Panc1 (cell line): ENCODE data around the gene EYA2. TPM values are rescaled to one million over a fixed set of nuclear protein-coding genes. Genes with fewer than 3 reads are reported as not detected.

Source experiments
- ATAC-seq: fragments of 200-7000 bp; cut with Tn5 transposase; 2 replicates; pipeline ENCODE4 v1.9.1; 2020; ENCODE audit warnings: mild to moderate bottlenecking, moderate library complexity
- BruUV-seq: library from RNA; stranded (reverse); fragments of 400-500 nt; replicated peaks from 2 replicates; lab custom pipeline; 2021; lab: Mats Ljungman, UMichigan
- CTCF ChIA-PET: fragments of 300-600 bp; sonication (Branson Sonifier 250); formaldehyde crosslinking; loops from one replicate; lab custom pipeline; 2022; ENCODE audit warnings: antibody characterized with exemption; lab: Charles Lee
- POLR2A ChIA-PET: fragments of 300-600 bp; sonication (Branson Sonifier 250); formaldehyde crosslinking; loops from one replicate; lab custom pipeline; 2022; ENCODE audit warnings: antibody characterized with exemption; lab: Charles Lee
- DNase-seq: peaks from one replicate; pipeline ENCODE4 v3.0.0-alpha.2; 2010; ENCODE audit warnings: low read depth, low spot score
- H3K27ac ChIP-seq: 2 replicates; pipeline ENCODE4 v1.5.1; 2011; ENCODE audit warnings: mild to moderate bottlenecking, low read length, inconsistent platforms
- H3K27me3 ChIP-seq: fragments of 200-500 bp; sonication (Bioruptor generic); 2 replicates; pipeline ENCODE4 v1.6.0; 2014; ENCODE audit warnings: low read length, inconsistent platforms; ENCODE audit not compliant: control insufficient read depth, insufficient read depth
- H3K36me3 ChIP-seq: fragments of 200-500 bp; sonication (Bioruptor generic); 2 replicates; pipeline ENCODE4 v1.5.1; 2014; ENCODE audit warnings: inconsistent platforms, mild to moderate bottlenecking, low read length, moderate library complexity; ENCODE audit not compliant: control insufficient read depth, insufficient read depth
- H3K4me1 ChIP-seq: 2 replicates; pipeline ENCODE4 v1.5.1; 2011; ENCODE audit warnings: inconsistent platforms, mild to moderate bottlenecking, low read length, moderate library complexity; ENCODE audit not compliant: control insufficient read depth, insufficient read depth
- H3K4me3 ChIP-seq, 2 experiments: 2 replicates each; pipeline ENCODE4 v1.5.1; 2011 to 2012; ENCODE audit warnings: low read depth in 2 of 2, low read length in 2 of 2, mild to moderate bottlenecking in 2 of 2, inconsistent platforms in 1 of 2, moderate library complexity in 1 of 2
- H3K9me3 ChIP-seq: fragments of 200-500 bp; sonication (Bioruptor generic); 2 replicates; pipeline ENCODE4 v1.5.1; 2014; ENCODE audit warnings: low read depth, mild to moderate bottlenecking, inconsistent platforms, low read length, moderate library complexity; ENCODE audit not compliant: control insufficient read depth, insufficient read depth
- POLR2AphosphoS5 ChIP-seq: IDR thresholded peaks from 2 replicates; pipeline ENCODE4 v1.6.1; 2012; ENCODE audit warnings: mild to moderate bottlenecking, low read depth, low read length, moderate library complexity
- SIN3A ChIP-seq: IDR thresholded peaks from 2 replicates; pipeline ENCODE4 v1.6.1; 2012; ENCODE audit warnings: low read depth, mild to moderate bottlenecking, low read length, moderate library complexity, borderline replicate concordance; ENCODE audit not compliant: insufficient read depth
- TCF7L2 ChIP-seq: IDR thresholded peaks from 2 replicates; pipeline ENCODE4 v1.6.1; 2011; ENCODE audit warnings: mild to moderate bottlenecking, low read depth, low read length, inconsistent platforms
- in situ Hi-C: cut with HindIII; loops from 2 replicates; pipeline ENCODE4 v1.10.0; 2016; ENCODE audit warnings: low sequenced_read_pairs, low pct_unique_long_range_greater_than_20kb
- intact Hi-C: fragments of 100-400 bp; cut with micrococcal nuclease; formaldehyde crosslinking; loops from one replicate; pipeline ENCODE4 v1.10.0; 2022; ENCODE audit not compliant: unreplicated experiment
- total RNA-seq: library from RNA; stranded (reverse); gene quantifications from one replicate; pipeline ENCODE4 v1.2.1, GENCODE V29; 2021; ENCODE audit not compliant: unreplicated experiment
- TF ChIP-seq, protein P1 (sequence below): fragments of 450-650 bp; IDR thresholded peaks from 2 replicates; pipeline ENCODE4 v1.5.1; 2017; ENCODE audit warnings: mild to moderate bottlenecking
- TF ChIP-seq, protein P2 (sequence below), 2 experiments: IDR thresholded peaks; 2 replicates each; pipeline ENCODE4 v1.6.1; 2011 to 2012; ENCODE audit warnings: low read depth in 2 of 2, control low read depth in 1 of 2, low read length in 1 of 2, mild to moderate bottlenecking in 1 of 2, moderate library complexity in 1 of 2; ENCODE audit not compliant: insufficient read depth in 1 of 2

EYA2 gene
- total RNA-seq, 1 experiment from 2014 or later: 1.9 TPM

DNA sequence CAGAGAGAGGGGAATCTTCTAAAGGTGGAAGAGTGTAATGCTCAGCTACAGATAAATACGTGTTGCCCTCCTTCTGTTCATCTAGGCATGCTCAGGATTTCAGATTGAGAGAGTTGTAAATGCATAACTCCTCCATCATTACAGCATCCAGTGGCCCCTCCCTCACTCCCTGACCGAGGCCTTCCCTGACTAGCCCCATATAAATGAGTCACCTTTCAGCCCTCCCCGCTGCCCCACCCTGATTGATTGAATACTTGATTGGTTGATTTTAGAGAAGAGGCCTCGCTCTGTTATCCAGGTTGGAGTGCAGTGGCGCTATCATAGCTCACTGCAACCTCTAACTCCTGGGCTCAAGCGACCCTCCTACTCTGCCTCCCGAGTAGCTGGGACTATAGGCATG, 193.7 kb downstream of the EYA2 start:
- Histone ChIP-seq H3K9me3 (no peaks in the 10 kb centered on the region), H3K36me3 (no peaks in the 10 kb centered on the region), H3K4me3 (no peak overlapping the region), H3K27me3 (no peaks in the 10 kb centered on the region), H3K4me1 (no peaks in the 10 kb centered on the region), H3K27ac (no peak overlapping the region)
- TF ChIP-seq, protein P1, sequence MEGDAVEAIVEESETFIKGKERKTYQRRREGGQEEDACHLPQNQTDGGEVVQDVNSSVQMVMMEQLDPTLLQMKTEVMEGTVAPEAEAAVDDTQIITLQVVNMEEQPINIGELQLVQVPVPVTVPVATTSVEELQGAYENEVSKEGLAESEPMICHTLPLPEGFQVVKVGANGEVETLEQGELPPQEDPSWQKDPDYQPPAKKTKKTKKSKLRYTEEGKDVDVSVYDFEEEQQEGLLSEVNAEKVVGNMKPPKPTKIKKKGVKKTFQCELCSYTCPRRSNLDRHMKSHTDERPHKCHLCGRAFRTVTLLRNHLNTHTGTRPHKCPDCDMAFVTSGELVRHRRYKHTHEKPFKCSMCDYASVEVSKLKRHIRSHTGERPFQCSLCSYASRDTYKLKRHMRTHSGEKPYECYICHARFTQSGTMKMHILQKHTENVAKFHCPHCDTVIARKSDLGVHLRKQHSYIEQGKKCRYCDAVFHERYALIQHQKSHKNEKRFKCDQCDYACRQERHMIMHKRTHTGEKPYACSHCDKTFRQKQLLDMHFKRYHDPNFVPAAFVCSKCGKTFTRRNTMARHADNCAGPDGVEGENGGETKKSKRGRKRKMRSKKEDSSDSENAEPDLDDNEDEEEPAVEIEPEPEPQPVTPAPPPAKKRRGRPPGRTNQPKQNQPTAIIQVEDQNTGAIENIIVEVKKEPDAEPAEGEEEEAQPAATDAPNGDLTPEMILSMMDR: no peak
- TF ChIP-seq, protein P2, sequence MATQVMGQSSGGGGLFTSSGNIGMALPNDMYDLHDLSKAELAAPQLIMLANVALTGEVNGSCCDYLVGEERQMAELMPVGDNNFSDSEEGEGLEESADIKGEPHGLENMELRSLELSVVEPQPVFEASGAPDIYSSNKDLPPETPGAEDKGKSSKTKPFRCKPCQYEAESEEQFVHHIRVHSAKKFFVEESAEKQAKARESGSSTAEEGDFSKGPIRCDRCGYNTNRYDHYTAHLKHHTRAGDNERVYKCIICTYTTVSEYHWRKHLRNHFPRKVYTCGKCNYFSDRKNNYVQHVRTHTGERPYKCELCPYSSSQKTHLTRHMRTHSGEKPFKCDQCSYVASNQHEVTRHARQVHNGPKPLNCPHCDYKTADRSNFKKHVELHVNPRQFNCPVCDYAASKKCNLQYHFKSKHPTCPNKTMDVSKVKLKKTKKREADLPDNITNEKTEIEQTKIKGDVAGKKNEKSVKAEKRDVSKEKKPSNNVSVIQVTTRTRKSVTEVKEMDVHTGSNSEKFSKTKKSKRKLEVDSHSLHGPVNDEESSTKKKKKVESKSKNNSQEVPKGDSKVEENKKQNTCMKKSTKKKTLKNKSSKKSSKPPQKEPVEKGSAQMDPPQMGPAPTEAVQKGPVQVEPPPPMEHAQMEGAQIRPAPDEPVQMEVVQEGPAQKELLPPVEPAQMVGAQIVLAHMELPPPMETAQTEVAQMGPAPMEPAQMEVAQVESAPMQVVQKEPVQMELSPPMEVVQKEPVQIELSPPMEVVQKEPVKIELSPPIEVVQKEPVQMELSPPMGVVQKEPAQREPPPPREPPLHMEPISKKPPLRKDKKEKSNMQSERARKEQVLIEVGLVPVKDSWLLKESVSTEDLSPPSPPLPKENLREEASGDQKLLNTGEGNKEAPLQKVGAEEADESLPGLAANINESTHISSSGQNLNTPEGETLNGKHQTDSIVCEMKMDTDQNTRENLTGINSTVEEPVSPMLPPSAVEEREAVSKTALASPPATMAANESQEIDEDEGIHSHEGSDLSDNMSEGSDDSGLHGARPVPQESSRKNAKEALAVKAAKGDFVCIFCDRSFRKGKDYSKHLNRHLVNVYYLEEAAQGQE (IDR thresholded peaks at IDR 0.05; ENCODE audit: insufficient read depth in 1 of 2, low read depth in 2 of 2, low read length in 1 of 2): no peak
- POLR2A ChIA-PET: no interaction called here
- no TSS peak for BruUV-seq
- in situ Hi-C loops: no loop called here
- DNase-seq: no peak
- no peak for ATAC-seq
- CTCF ChIA-PET: no interaction called here
- intact Hi-C loops: no loop called here

DNA sequence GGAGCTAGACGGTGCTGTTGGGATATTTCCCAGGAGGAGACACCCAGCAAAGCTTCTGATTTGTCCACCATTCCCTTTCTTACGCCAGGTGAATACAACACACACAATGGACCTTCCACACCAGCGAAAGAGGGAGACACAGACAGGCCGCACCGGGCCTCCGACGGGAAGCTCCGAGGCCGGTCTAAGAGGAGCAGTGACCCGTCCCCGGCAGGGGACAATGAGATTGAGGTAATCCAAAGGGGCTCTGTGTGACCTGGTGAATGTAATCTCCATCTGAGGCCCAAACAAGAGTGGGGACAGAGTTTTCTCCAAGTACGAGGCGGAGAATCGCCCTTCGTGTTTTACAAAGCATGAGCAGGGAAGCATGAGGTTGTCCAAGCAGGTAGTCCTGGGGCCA, 194.5 kb downstream of the EYA2 start:
- no peak for DNase-seq
- no peak for TF ChIP-seq TCF7L2
- TF ChIP-seq, protein P1: no peak
- TF ChIP-seq, protein P2 (IDR thresholded peaks at IDR 0.05; ENCODE audit: insufficient read depth in 1 of 2, low read depth in 2 of 2, low read length in 1 of 2): no peak
- TF ChIP-seq SIN3A: no peak
- no peak for TF ChIP-seq POLR2AphosphoS5
- no peaks in the 10 kb centered on the region for H3K4me1 ChIP-seq
- H3K36me3 ChIP-seq: no peaks in the 10 kb centered on the region
- H3K27ac ChIP-seq: no peak overlapping the region
- POLR2A ChIA-PET: no interaction called here
- H3K9me3 ChIP-seq: no peaks in the 10 kb centered on the region
- CTCF ChIA-PET: interaction anchor here (0.6 kb wide), 1 partner anchor 296 kb away, joined by 4 read pairs; no protein-coding TSS in a partner anchor
- intact Hi-C loops (no loop called here), in situ Hi-C loops (no loop called here)
- no peaks in the 10 kb centered on the region for H3K27me3 ChIP-seq
- BruUV-seq: no TSS peak
- H3K4me3 ChIP-seq: no peak overlapping the region
- ATAC-seq: no peak
